Dermis lymphatic vessel endothelial cell (primary cell): ENCODE measurements around the gene DOCK7. TPM values are rescaled to one million over a fixed set of nuclear protein-coding genes. Genes with fewer than 3 reads are reported as not detected.

ENCODE experiments used
- total RNA-seq: library from RNA; depleted of rRNA; stranded (reverse); fragments of >200 nt; gene quantifications from 2 replicates; pipeline ENCODE4 v1.2.1, GENCODE V29; 2014

Gene DOCK7, protein sequence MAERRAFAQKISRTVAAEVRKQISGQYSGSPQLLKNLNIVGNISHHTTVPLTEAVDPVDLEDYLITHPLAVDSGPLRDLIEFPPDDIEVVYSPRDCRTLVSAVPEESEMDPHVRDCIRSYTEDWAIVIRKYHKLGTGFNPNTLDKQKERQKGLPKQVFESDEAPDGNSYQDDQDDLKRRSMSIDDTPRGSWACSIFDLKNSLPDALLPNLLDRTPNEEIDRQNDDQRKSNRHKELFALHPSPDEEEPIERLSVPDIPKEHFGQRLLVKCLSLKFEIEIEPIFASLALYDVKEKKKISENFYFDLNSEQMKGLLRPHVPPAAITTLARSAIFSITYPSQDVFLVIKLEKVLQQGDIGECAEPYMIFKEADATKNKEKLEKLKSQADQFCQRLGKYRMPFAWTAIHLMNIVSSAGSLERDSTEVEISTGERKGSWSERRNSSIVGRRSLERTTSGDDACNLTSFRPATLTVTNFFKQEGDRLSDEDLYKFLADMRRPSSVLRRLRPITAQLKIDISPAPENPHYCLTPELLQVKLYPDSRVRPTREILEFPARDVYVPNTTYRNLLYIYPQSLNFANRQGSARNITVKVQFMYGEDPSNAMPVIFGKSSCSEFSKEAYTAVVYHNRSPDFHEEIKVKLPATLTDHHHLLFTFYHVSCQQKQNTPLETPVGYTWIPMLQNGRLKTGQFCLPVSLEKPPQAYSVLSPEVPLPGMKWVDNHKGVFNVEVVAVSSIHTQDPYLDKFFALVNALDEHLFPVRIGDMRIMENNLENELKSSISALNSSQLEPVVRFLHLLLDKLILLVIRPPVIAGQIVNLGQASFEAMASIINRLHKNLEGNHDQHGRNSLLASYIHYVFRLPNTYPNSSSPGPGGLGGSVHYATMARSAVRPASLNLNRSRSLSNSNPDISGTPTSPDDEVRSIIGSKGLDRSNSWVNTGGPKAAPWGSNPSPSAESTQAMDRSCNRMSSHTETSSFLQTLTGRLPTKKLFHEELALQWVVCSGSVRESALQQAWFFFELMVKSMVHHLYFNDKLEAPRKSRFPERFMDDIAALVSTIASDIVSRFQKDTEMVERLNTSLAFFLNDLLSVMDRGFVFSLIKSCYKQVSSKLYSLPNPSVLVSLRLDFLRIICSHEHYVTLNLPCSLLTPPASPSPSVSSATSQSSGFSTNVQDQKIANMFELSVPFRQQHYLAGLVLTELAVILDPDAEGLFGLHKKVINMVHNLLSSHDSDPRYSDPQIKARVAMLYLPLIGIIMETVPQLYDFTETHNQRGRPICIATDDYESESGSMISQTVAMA (N-terminal part only)
- total RNA-seq = 26.5 and 37.6 TPM in 2 replicates

DNA sequence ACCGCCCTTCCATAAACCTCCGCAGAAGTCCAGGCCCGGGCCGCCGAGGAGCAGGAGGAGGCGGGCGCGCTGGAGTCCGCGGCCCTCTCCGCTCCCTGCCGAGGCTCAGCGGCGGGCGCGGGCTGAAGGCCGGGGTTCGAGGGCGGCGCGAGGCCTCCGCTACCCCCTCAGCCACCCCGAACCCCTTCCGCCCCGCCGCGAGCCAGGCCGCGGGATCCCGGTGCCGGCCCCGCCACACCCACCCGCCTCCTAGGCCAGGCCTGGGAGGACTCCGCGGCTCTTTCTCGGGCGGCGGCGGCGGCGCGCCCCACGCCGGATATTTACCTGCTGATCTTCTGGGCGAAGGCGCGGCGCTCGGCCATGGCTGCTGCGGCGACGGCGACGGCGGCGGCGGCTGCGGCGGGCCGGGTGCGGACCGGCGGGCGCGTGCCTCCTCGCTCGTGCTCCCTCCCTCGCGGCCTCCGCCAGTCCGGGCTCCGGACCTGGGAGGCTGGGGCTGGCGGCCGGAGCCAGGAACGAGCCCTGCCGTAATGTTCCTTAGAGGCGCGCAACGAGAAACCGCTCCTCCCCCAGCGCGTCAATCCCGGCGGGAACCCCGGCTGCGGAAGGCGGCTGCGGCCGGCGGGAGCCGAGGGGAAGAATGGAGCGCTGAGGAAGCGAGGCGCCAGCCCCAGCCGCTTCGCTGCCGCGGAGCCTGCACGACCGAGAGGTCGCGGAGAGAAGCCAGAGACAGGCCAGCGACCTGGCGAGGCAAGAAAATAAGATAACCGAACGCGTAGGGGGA, at the start of gene DOCK7:
Gene DOCK7, minus strand, starts transcription at position 484 of the 784 bp plus-strand sequence. Its CDS starts 122 bp downstream, at position 362.

DNA sequence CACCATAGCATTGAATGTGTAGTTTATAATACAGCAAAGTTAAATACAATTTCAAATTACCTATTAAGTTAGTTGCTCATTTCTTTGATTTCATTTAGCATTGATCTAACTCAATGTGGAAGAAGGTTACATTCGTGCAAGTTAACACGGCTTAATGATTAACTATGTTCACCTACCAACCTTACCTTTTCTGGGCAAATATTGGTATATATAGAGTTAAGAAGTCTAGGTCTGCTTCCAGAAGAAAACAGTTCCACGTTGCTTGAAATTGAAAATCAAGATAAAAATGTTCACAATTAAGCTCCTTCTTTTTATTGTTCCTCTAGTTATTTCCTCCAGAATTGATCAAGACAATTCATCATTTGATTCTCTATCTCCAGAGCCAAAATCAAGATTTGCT, 90.9 kb downstream of the DOCK7 start, which contains the start of gene ANGPTL3:
Gene ANGPTL3, plus strand, starts transcription at position 240 of the 400 bp plus-strand sequence. Its CDS starts 47 bp downstream, at position 287.

DNA sequence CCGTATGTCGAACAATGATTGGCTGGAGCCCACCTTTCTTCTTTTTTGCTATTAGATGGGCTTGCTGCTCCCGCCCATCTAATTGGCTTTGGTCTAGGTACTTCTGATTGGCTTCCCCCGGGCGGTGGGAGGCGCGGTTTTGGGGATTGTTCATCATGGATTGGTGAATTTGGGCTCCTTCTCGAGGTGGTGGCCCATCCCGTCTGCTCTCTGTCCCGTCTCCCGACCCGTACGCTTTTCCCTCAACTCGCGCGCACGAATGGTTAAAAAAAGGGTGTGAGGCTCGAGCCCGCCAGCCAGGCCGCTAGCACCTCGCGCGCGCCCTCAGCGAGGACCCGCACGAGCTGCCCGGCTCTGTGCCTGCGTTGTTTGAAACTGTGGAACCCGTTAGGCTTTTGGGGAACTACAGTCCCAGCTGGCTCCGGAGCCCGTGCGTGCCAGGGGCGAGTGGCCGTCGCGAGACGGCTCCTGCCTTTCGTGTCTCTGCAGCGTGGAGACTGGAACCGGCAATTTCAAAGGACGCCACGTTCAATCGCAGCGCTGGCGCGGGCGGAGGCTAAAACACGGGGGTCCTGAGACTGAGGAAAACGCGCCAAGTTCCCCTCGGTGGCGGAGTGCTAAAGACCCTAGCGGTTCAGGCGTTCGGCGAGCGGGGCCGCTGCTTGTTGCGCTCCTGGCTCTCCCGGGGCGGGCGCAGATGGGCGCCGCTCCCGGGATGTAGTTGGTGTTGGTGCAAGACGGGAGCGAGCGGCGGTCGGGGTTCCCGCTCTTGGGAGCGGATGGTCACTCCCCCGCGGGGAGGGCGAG, 251.5 kb downstream of the DOCK7 start, which contains the start of gene USP1:
Gene USP1, plus strand, starts transcription at position 584 of the 807 bp plus-strand sequence. CDS start 2,819 bp downstream, outside the sequence.

Other genes with a start within 250 kb of the DOCK7 start
- not detected in 2 replicates for gene ANGPTL3, start 90.9 kb downstream of the DOCK7 start, total RNA-seq
- 3.5 and 5.8 TPM in 2 replicates for gene ATG4C, start 95.7 kb upstream of the DOCK7 start, total RNA-seq